BE2C (cell line): ENCODE data around the gene AKT3.
"Not testable (repeated sequence)": the region's sequence is repeated elsewhere in the genome, so short reads cannot be mapped to it uniquely, and the experiment has no call there.

Source experiments
- DNase-seq: peaks from one replicate; pipeline ENCODE4 v3.0.0-alpha.2; 2020
- H3K27me3 ChIP-seq: fragments of 250-450 bp; sonication (Bioruptor Pico); 2 replicates; pipeline ENCODE4 v1.5.1; 2020; ENCODE audit warnings: mild to moderate bottlenecking
- H3K36me3 ChIP-seq: fragments of 250-450 bp; sonication (Bioruptor Pico); 2 replicates; pipeline ENCODE4 v1.5.1; 2020; ENCODE audit warnings: mild to moderate bottlenecking
- H3K4me1 ChIP-seq: fragments of 250-450 bp; sonication (Bioruptor Pico); 2 replicates; pipeline ENCODE4 v1.5.1; 2020
- H3K4me3 ChIP-seq: 2 replicates; pipeline ENCODE4 v1.5.1; 2011; ENCODE audit warnings: low read depth, low read length
- H3K9me3 ChIP-seq: fragments of 250-450 bp; sonication (Bioruptor Pico); 2 replicates; pipeline ENCODE4 v1.5.1; 2020
- CTCF ChIP-seq: IDR thresholded peaks from 2 replicates; pipeline ENCODE4 v1.5.1; 2012; ENCODE audit warnings: mild to moderate bottlenecking, low read depth, low read length

Gene AKT3

GRCh38 chr1:243790404-243790803 lies 59.6 kb downstream of the AKT3 start:
- Histone ChIP-seq H3K4me3 (no peak overlapping the region), H3K36me3 (no peaks in the 10 kb centered on the region), H3K4me1 (no peaks in the 10 kb centered on the region), H3K27me3 (no peaks in the 10 kb centered on the region), H3K9me3 (peaks cover 2% of the 10 kb centered on the region; the same call in 1 of the 2 replicates)
- no peak for TF ChIP-seq CTCF
- no peak for DNase-seq

- H3K4me1 ChIP-seq: no peaks in the 10 kb centered on the region
- H3K27me3 ChIP-seq: no peaks in the 10 kb centered on the region
- TF ChIP-seq CTCF: no peak
- H3K36me3 ChIP-seq: no peaks in the 10 kb centered on the region
- peaks cover 2% of the 10 kb centered on the region; the same call in 1 of the 2 replicates for H3K9me3 ChIP-seq
- H3K4me3 ChIP-seq: no peak overlapping the region
- DNase-seq: no peak
Observed at GRCh38 chr1:243786531-243786930, 63.5 kb downstream of the AKT3 start.

GRCh38 chr1:243784506-243784905 lies 65.5 kb downstream of the AKT3 start:
- H3K36me3 ChIP-seq: no peaks in the 10 kb centered on the region
- H3K27me3 ChIP-seq: no peaks in the 10 kb centered on the region
- H3K9me3 ChIP-seq: peaks cover 2% of the 10 kb centered on the region; the same call in 1 of the 2 replicates
- no peaks in the 10 kb centered on the region for H3K4me1 ChIP-seq
- no peak for TF ChIP-seq CTCF
- no peak for DNase-seq
- H3K4me3 ChIP-seq: no peak overlapping the region

- Histone ChIP-seq H3K9me3 (peaks cover 2% of the 10 kb centered on the region; the same call in 1 of the 2 replicates), H3K4me1 (no peaks in the 10 kb centered on the region), H3K4me3 (no peak overlapping the region), H3K27me3 (no peaks in the 10 kb centered on the region), H3K36me3 (no peaks in the 10 kb centered on the region)
- TF ChIP-seq CTCF: no peak
- no peak for DNase-seq
Observed at GRCh38 chr1:243783714-243784113, 66.3 kb downstream of the AKT3 start.

GRCh38 chr1:243772361-243773050 lies 77.5 kb downstream of the AKT3 start:
- H3K9me3 ChIP-seq, H3K4me1 ChIP-seq, H3K4me3 ChIP-seq, DNase-seq, H3K36me3 ChIP-seq, H3K27me3 ChIP-seq: not testable (repeated sequence)

- TF ChIP-seq CTCF: no peak
- no peak for DNase-seq
- H3K36me3 ChIP-seq: no peaks in the 10 kb centered on the region
- no peak overlapping the region for H3K4me3 ChIP-seq
- H3K9me3 ChIP-seq: no peaks in the 10 kb centered on the region
- no peaks in the 10 kb centered on the region for H3K4me1 ChIP-seq
- no peaks in the 10 kb centered on the region for H3K27me3 ChIP-seq
Observed at GRCh38 chr1:243770860-243771259, 79.2 kb downstream of the AKT3 start.
